ENCODE results near the gene TRIM21. TPM values are rescaled to one million over a fixed set of nuclear protein-coding genes. Genes with fewer than 3 reads are reported as not detected.
A peak's percentile ranks its signal among the peaks of the same experiment; 100 is the strongest.
"Not testable (repeated sequence)": the region's sequence is repeated elsewhere in the genome, so short reads cannot be mapped to it uniquely, and the experiment has no call there.

Gene TRIM21
- 34.9 and 40.5 TPM in 2 replicates for total RNA-seq (2014; rRNA removed; shearing (Covaris generic))

DNA sequence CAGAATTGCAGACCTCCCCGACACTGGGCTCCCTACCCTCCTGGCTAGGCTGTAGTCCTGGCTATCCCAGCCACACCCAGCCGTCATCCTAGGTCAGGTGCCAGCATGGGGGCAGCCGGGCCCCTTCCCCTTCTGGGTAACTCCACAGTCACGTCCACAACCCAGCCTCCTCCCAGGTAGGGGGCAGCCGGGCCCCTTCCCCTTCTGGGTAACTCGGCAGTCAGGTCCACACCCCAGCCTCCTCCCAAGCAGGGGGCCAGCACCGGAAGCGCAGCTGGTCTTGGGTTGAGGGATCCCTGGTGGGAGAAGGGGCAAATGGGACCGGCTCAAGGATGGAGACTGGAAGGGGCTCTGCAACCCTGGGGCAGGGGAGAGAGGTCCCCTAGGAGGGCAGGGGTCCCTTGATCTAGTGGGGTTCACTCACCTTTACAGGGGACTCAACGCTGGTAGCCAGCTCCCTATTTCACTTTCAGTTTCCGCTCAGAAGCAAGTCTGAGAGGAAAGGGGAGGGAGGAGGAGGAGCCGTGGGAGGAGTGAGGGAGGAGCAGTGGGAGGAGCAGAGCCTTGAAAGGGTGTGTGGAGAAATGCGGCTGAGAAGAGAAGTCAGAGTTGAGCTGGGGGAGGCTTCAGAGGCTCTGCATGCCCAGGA is at the start of gene TRIM21:
Gene TRIM21 (minus strand): TSS at position 494 of the 649 bp plus-strand sequence. CDS start 3,293 bp downstream, outside the sequence.
- peak; percentile 90 for DNase-seq (ENCODE audit: low spot score)

GRCh38 chr11:4441515-4441914 is 48.0 kb upstream of the TRIM21 start:
- no peak for DNase-seq (ENCODE audit: low spot score)

- DNase-seq (ENCODE audit: low spot score), result no peak
Measured at GRCh38 chr11:4436411-4436810, 42.9 kb upstream of the TRIM21 start.

DNA sequence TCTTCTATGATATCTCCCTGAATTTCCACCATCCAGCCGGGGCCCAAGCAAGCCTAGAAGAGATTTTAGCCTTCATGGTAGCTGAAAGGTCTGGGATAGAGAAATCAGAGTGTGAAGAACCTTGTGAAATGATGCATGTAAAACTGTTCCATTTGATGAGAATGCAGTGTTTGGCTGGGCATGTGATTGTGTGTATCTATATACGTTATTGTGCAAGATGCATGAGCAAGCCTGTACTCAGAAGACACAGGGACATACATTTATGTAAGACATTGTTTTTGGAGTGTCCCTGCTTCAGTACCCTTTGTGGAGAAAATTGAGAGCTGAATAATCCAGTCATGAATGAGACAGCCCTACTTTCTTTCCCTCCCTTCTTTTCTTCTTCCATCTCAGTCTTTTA is 40.4 kb upstream of the TRIM21 start:
- DNase-seq (ENCODE audit: low spot score), result no peak

DNA sequence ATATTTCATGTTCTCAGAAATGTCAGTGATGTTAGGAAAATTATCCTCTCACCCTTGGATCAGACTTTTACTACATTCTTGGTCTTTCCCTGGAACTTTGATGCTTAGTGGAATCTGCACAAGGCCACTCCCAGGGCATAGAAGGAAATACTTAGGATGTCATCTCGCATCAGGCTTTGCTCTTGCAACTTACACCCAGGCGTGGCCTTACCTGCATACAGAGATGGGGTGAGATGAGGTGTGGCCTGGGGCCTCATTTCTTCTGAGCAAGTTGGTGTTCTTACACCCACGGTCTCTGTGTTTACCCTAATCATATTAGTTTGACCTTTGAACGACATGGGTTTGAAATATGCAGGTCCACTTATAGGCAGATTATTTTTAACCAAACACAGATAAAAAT is 36.5 kb upstream of the TRIM21 start:
- no peak for DNase-seq (ENCODE audit: low spot score)

DNA sequence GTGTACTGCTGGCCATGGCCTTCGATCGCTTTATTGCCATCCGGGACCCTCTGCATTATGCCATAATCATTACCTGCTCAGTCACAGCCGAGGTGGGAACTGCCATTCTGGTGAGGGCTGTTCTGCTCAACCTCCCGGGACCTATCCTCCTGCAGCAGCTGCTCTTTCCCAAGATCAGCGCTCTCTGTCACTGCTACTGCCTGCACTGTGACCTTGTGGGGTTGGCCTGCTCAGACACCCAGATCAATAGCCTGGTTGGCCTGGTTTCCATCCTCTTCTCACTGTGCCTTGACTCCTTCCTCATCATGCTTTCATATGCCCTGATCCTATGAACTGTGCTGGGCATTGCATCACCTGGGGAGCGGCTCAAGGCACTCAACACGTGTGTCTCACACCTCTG is 24.9 kb upstream of the TRIM21 start:
- no peak for DNase-seq (ENCODE audit: low spot score)

DNA sequence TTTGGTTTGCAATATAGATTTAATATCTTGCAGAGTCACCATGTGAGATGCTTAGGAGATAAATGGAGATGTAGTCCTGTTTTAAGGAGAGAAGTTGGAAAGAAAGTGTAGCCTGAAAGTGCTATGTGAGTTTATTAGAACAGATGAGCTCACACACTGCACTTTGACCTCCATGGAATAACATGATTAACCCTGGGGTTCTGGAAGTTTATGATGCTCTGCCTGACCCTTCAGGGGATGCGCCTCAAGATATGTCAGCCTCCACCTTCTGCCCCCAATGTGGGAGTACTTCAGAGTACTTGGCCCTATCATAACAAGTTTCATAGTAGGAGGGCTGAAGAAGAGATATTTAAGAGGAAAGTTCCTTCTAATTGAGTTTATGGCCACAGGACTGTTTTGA is 23.3 kb upstream of the TRIM21 start:
- DNase-seq (ENCODE audit: low spot score), result no peak

GRCh38 chr11:4416306-4416705 is 22.8 kb upstream of the TRIM21 start:
- DNase-seq (ENCODE audit: low spot score), result no peak

DNA sequence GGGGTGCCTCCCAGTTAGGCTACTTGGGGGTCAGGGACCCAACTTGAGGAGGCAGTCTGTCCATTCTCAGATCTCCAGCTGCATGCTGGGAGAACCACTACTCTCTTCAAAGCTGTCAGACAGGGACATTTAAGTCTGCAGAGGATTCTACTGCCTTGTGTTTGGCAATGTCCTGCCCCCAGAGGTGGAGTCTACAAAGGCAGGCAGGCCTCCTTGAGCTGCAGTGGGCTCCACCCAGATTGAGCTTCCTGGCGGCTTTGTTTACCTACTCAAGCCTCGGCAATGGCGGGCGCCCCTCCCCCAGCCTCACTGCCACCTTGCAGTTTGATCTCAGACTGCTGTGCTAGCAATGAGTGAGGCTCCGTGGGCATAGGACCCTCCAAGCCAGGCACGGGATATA is 12.7 kb upstream of the TRIM21 start:
- DNase-seq (ENCODE audit: low spot score), result not testable (repeated sequence)

DNA sequence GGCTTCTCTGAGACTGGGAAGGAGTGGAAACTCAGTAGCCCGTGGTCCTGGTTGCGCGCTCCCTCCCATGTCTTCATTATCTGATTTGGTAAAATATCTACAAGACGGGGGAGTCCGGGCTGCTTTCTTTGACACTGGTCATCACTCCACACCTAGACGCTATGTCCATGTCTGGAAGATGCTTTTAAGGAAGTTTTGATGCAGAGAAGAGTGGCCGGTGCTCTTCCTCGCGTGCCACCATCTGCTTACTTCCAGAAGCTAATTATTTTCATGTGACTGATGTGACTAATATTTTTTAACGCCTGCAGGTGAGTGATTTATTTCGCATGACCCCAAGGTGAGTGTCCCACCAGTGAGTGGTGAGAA is 339 bp upstream of the TRIM21 start:
- no peak for DNase-seq (ENCODE audit: low spot score)

GRCh38 chr11:4388221-4388620 is 5.3 kb downstream of the TRIM21 start:
- no peak for DNase-seq (ENCODE audit: low spot score)

GRCh38 chr11:4385978-4386740 is 7.3 kb downstream of the TRIM21 start:
- no peak for DNase-seq (ENCODE audit: low spot score)

GRCh38 chr11:4381901-4382300 is 11.6 kb downstream of the TRIM21 start:
- no peak for DNase-seq (ENCODE audit: low spot score)

DNA sequence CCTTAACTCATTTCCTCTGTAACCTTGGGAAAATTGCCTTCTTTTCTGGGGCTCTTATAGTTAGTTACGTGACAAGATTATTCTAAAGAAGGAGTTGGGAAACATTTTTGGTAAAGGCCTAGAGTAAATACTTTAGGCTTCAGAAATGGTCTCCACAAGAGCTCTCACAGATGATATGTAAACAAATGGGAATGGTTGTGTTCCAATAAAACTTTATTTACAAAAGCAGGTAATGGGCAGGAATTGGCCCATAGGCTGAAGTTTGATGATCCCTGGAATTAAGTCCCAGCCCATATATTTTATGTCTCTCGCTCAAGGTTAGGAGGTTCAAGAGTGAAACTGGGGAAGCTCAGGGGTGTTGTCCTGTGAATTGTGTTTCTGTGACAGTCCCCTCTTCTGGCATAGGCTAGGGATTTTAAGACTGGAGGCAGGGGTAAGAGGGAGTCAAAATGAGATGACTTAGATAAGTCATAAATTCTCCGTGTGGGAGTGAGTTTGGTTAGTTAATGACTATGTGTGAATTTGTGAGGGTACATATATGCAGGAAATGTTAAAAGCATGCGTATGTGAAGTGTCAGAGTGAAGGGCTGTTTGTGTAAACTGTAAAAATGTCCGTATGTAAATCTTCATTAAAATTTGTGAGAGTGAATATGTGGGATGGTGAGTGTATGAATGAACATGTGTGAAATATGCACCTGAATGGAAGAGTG is 17.9 kb downstream of the TRIM21 start:
- no peak for DNase-seq (ENCODE audit: low spot score)

DNA sequence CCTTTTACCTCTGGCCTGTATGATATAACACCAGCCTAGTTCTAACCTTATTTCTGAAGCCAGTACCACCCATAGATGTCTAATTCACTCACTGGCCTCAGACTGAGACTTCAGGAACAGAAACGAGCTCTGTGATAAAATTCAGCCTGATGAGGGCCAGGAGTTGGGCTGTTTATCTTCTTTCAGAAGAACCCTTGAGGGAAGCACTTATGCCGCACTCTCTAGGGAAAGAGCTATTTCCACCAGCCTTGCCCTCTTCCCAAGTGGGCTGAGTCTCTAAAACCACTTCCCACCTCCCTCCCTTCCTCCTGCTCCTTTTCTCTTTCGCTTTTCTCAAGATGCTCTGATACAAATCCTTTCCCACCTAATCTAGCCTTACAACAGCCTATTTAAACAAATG is 23.3 kb downstream of the TRIM21 start:
- no peak for DNase-seq (ENCODE audit: low spot score)

- no peak for DNase-seq (ENCODE audit: low spot score)
Measured at GRCh38 chr11:4368286-4368685, 25.2 kb downstream of the TRIM21 start, which contains the start of gene OR52B4. TSS of gene OR52B4 (minus strand) at chr11:4368386. CDS start at chr11:4368295, 91 bp downstream.

- DNase-seq (ENCODE audit: low spot score), result not testable (repeated sequence)
Measured at GRCh38 chr11:4348142-4348541, 45.4 kb downstream of the TRIM21 start.

DNA sequence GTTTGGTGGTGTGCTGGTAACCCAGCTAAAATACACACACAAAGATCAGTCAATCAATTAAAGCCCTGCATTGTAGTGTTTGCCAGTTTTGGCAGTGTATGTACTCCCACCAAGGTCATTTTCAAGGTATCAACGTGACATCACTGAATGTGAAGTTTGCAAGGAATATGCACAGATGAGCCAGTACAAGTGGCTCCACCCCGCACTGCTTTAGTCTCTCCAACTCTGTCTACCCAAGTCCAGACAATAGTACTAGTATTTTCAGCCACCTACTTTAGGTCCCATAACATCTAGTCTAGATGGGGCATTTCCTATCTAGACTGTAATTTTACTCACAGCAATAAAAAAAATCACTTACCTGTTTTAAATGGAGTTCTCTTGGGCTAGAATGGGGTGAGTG is 48.1 kb downstream of the TRIM21 start:
- DNase-seq (ENCODE audit: low spot score), result not testable (repeated sequence)
